Measurements from ENCODE around the gene PCSK5. TPM values are rescaled to one million over a fixed set of nuclear protein-coding genes. Genes with fewer than 3 reads are reported as not detected.

Gene PCSK5
- total RNA-seq, 8 experiments from 2014 or later, result 1.8 to 21.4 (median 4.9) TPM

- peaks cover 0 to 10% of the 10 kb centered on the region in 2 donors for H3K4me1 ChIP-seq (replicated peaks in 1 of 2)
- WGBS, 10 experiments, result 27 to 91% (median 80%) methylated on average over 1 to 5 of the region's 6 CpGs; no CpG with 5 or more reads in 1 of the 10 experiments
- in situ Hi-C loops (cut with MboI; ENCODE audit: low pct_unique_long_range_greater_than_20kb in 2 of 9, low sequenced_read_pairs in 9 of 9, unreplicated experiment in 9 of 9), result no loop called here
- H3K27ac ChIP-seq, result no peak overlapping the region
- no peak overlapping the region for H3K4me3 ChIP-seq
- no peak for ATAC-seq (replicated peaks in 6 of 8)
These were observed 488.0 kb downstream of the PCSK5 start for GRCh38 chr9:76378367-76379073.

- in situ Hi-C loops (cut with MboI; ENCODE audit: low pct_unique_long_range_greater_than_20kb in 2 of 9, low sequenced_read_pairs in 9 of 9, unreplicated experiment in 9 of 9), result no loop called here
- peak in 1 of 8 experiments; percentile 19 for ATAC-seq (replicated peaks in 6 of 8)
- peaks cover 0 to 10% of the 10 kb centered on the region in 2 donors for H3K4me1 ChIP-seq (replicated peaks in 1 of 2)
- H3K27ac ChIP-seq, result no peak overlapping the region
- H3K4me3 ChIP-seq, result no peak overlapping the region
- WGBS, 10 experiments, result 60 to 100% (median 98%) methylated on average over 1 to 2 of the region's 2 CpGs; no CpG with 5 or more reads in 6 of the 10 experiments
These were observed 489.0 kb downstream of the PCSK5 start for GRCh38 chr9:76379494-76379893.

GRCh38 chr9:76390656-76391055 lies 500.2 kb downstream of the PCSK5 start:
- Histone ChIP-seq H3K4me1 (replicated peaks in 1 of 2) (peaks cover 0 to 2% of the 10 kb centered on the region in 2 donors), H3K4me3 (no peak overlapping the region), H3K27ac (no peak overlapping the region)
- ATAC-seq (replicated peaks in 6 of 8), result no peak
- in situ Hi-C loops (cut with MboI; ENCODE audit: low pct_unique_long_range_greater_than_20kb in 2 of 9, low sequenced_read_pairs in 9 of 9, unreplicated experiment in 9 of 9), result no loop called here
- 86% methylated on average over 1 of the region's 1 CpG; no CpG with 5 or more reads in 9 of the 10 experiments for WGBS, 10 experiments

DNA sequence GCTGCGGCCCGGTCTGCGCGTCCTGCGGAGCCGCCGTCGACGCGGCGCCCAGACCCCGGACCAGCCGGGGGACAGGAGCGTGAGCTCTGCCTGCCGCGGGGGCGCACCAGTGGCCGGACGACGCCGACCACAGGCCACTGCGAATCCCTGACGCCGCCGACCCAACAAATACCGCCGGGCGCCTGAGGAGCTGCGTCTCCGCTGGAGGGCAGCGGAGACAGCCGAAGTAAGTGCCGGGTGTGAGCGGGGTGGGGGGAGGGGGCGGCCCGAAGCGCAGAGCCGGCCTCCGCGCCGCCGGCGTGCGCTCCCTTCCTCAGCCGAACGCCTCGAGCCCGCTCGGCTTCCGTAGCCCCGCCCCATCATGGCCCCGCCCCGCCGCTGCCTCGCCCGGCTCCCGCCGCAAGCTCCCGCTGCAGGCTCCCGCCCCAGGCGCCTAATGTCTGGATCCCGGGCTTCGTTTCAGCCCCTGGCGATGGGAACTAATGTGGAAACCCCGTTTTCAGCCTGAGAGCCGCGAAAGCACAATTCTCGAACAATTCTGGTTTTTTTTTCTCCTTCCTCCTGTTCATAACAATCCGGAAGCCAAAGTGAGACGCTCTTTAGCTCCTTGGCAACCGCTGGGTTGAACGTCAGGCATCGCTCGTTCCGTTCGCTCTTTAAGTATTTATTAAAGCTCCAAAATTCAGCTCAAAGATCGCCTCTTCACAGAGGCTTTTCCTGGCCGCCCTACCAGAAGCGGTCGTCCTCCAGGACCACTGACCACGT lies 503.9 kb downstream of the PCSK5 start, which contains the start of gene RFK:
Gene RFK, minus strand, starts transcription at position 232 of the 765 bp plus-strand sequence. CDS start 255 bp downstream, outside the sequence.
- Histone ChIP-seq H3K4me1 (replicated peaks in 1 of 2) (peaks cover 0 to 2% of the 10 kb centered on the region in 2 donors), H3K4me3 (peak within 1 kb of the TSS; percentile 63 to 89 (median 78)), H3K27ac (peak within 1 kb of the TSS; percentile 87)
- ATAC-seq (replicated peaks in 6 of 8), result peak; percentile 82 to 91 (median 86)
- in situ Hi-C loops (cut with MboI; ENCODE audit: low pct_unique_long_range_greater_than_20kb in 2 of 9, low sequenced_read_pairs in 9 of 9, unreplicated experiment in 9 of 9), result no loop called here
- 0 to 2% (median 0%) methylated on average over 1 to 12 of the region's 81 CpGs; no CpG with 5 or more reads in 4 of the 10 experiments for WGBS, 10 experiments

GRCh38 chr9:76394960-76395252 lies 504.4 kb downstream of the PCSK5 start:
- peak overlapping the region; percentile 63 to 89 (median 78) for H3K4me3 ChIP-seq
- 0 to 20% (median 2%) methylated on average over 1 to 11 of the region's 11 CpGs; no CpG with 5 or more reads in 1 of the 10 experiments for WGBS, 10 experiments
- ATAC-seq (replicated peaks in 6 of 8), result peak; percentile 17 to 63 (median 40)
- H3K4me1 ChIP-seq (replicated peaks in 1 of 2), result peaks cover 0 to 2% of the 10 kb centered on the region in 2 donors
- peak overlapping the region; percentile 87 for H3K27ac ChIP-seq
- in situ Hi-C loops (cut with MboI; ENCODE audit: low pct_unique_long_range_greater_than_20kb in 2 of 9, low sequenced_read_pairs in 9 of 9, unreplicated experiment in 9 of 9), result no loop called here

- in situ Hi-C loops (cut with MboI; ENCODE audit: low pct_unique_long_range_greater_than_20kb in 2 of 9, low sequenced_read_pairs in 9 of 9, unreplicated experiment in 9 of 9), result no loop called here
- peak overlapping the region; percentile 87 for H3K27ac ChIP-seq
- WGBS, 10 experiments, result 79 to 100% (median 91%) methylated on average over 1 to 10 of the region's 10 CpGs
- H3K4me3 ChIP-seq, result peak overlapping the region; percentile 63 to 89 (median 78)
- peaks cover 0 to 2% of the 10 kb centered on the region in 2 donors for H3K4me1 ChIP-seq (replicated peaks in 1 of 2)
- no peak for ATAC-seq (replicated peaks in 6 of 8)
These were observed 504.9 kb downstream of the PCSK5 start for GRCh38 chr9:76395381-76395780.

- no peak overlapping the region for H3K27ac ChIP-seq
- H3K4me3 ChIP-seq, result no peak overlapping the region
- ATAC-seq (replicated peaks in 6 of 8), result no peak
- peaks cover 0 to 2% of the 10 kb centered on the region in 2 donors for H3K4me1 ChIP-seq (replicated peaks in 1 of 2)
- WGBS, 10 experiments, result 80 to 100% (median 94%) methylated on average over 2 to 6 of the region's 6 CpGs
- in situ Hi-C loops (cut with MboI; ENCODE audit: low pct_unique_long_range_greater_than_20kb in 2 of 9, low sequenced_read_pairs in 9 of 9, unreplicated experiment in 9 of 9), result no loop called here
These were observed 505.7 kb downstream of the PCSK5 start for GRCh38 chr9:76396144-76396543.

GRCh38 chr9:76396597-76396996 lies 506.1 kb downstream of the PCSK5 start:
- peaks cover 0 to 2% of the 10 kb centered on the region in 2 donors for H3K4me1 ChIP-seq (replicated peaks in 1 of 2)
- WGBS, 10 experiments, result 60 to 100% (median 90%) methylated on average over 1 to 9 of the region's 13 CpGs
- ATAC-seq (replicated peaks in 6 of 8), result no peak
- no peak overlapping the region for H3K4me3 ChIP-seq
- no peak overlapping the region for H3K27ac ChIP-seq
- in situ Hi-C loops (cut with MboI; ENCODE audit: low pct_unique_long_range_greater_than_20kb in 2 of 9, low sequenced_read_pairs in 9 of 9, unreplicated experiment in 9 of 9), result no loop called here

DNA sequence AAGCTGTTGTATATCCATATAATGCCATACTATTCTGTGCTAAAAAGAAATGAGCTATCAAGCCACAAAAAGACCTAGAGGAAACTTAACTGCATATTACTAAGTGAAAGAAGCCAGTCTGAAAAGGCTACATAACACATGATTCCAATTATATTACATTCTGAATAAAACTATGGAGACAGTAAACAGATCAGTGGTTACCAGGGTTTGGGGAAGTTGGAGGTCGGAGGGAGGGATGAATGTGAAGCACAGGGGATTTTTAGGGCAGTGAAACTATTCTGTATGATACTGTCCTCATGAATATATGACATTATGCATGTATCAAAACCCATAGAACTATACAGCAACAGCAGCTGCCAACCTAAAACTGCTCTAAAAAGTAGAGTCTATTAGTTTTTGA lies 509.4 kb downstream of the PCSK5 start:
- no peak overlapping the region for H3K27ac ChIP-seq
- WGBS, 10 experiments, result 0 to 75% (median 33%) methylated on average over 1 of the region's 1 CpG; no CpG with 5 or more reads in 6 of the 10 experiments
- in situ Hi-C loops (cut with MboI; ENCODE audit: low pct_unique_long_range_greater_than_20kb in 2 of 9, low sequenced_read_pairs in 9 of 9, unreplicated experiment in 9 of 9), result no loop called here
- peak in 2 of 8 experiments; percentile 39 to 45 for ATAC-seq (replicated peaks in 6 of 8)
- H3K4me1 ChIP-seq (replicated peaks in 1 of 2), result peaks cover 0 to 2% of the 10 kb centered on the region in 2 donors
- H3K4me3 ChIP-seq, result no peak overlapping the region

GRCh38 chr9:76400534-76401096 lies 510.1 kb downstream of the PCSK5 start:
- Histone ChIP-seq H3K4me3 (no peak overlapping the region), H3K4me1 (replicated peaks in 1 of 2) (no peaks in the 10 kb centered on the region), H3K27ac (no peak overlapping the region)
- 13 to 57% (median 17%) methylated on average over 1 of the region's 1 CpG; no CpG with 5 or more reads in 7 of the 10 experiments for WGBS, 10 experiments
- in situ Hi-C loops (cut with MboI; ENCODE audit: low pct_unique_long_range_greater_than_20kb in 2 of 9, low sequenced_read_pairs in 9 of 9, unreplicated experiment in 9 of 9), result no loop called here
- peak in 1 of 8 experiments; percentile 41 for ATAC-seq (replicated peaks in 6 of 8)

DNA sequence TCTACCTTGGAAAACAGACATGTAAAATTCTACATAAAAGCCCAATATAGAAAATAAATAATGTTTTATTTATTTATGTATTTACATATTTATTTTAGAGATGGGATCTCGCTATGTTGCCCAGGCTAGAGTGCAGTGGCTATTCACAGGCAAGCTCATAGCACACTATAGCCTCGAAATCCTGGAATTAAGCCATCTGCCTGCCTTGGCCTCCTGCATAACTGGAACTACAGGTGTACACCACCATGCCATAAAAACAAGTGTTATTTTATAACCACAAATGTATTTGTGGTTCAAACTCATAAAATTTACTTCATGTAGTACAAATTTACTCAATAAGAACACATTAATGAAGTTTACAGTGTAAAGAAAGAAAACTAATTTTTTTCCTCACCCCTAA lies 510.7 kb downstream of the PCSK5 start:
- in situ Hi-C loops (cut with MboI; ENCODE audit: low pct_unique_long_range_greater_than_20kb in 2 of 9, low sequenced_read_pairs in 9 of 9, unreplicated experiment in 9 of 9), result no loop called here
- no peak for ATAC-seq (replicated peaks in 6 of 8)
- Histone ChIP-seq H3K4me1 (replicated peaks in 1 of 2) (no peaks in the 10 kb centered on the region), H3K27ac (no peak overlapping the region), H3K4me3 (no peak overlapping the region)
- 56 to 100% (median 80%) methylated on average over 1 to 2 of the region's 2 CpGs; no CpG with 5 or more reads in 2 of the 10 experiments for WGBS, 10 experiments

DNA sequence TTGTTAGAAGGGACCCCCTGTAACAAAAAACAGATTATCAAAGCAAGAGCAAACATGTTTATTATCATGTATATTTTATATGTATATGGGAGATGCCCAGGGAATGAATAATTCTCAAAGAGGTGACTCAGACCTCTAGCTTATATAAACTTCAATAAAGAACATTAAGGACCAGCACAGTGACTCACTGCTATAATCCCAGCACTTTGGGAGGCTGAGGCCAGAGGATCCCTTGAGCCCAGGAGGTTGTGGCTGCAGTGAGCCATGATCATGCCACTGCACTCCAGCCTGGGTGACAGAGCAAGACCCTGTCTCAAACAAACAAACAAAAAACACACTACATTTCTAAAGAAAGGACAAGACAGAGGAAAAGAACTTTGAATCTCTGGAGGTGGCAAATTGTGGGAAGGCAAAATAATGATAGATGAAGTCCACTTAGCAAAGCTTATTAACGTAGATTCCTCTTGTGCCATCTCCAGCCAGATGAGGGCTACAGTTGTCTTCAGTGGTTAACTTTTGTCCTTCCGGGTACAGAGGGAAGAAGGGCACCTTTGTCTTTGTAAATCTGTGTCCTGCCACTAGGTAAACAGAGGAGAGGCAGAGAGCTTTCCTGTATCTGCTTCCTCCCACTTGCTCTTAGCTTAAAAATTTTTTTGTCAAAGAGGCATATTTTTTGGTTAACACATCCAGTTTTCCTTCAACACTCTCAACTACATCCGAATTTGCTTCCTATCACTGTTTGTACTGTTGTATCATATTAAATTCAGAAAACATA lies 511.3 kb downstream of the PCSK5 start:
- in situ Hi-C loops (cut with MboI; ENCODE audit: low pct_unique_long_range_greater_than_20kb in 2 of 9, low sequenced_read_pairs in 9 of 9, unreplicated experiment in 9 of 9), result no loop called here
- peak in 1 of 8 experiments; percentile 33 for ATAC-seq (replicated peaks in 6 of 8)

More for the DNA sequence above, 511.3 kb downstream of the PCSK5 start:
- H3K4me1 ChIP-seq (replicated peaks in 1 of 2), result no peaks in the 10 kb centered on the region
- no peak overlapping the region for H3K27ac ChIP-seq
- H3K4me3 ChIP-seq, result no peak overlapping the region
- WGBS, 10 experiments, result 56 to 100% (median 83%) methylated on average over 1 to 3 of the region's 3 CpGs

Measured in motor neuron (in vitro differentiated cells).